Progenitor cell of endocrine pancreas (in vitro differentiated cells): Measurements from ENCODE around the gene IL6ST. TPM values are rescaled to one million over a fixed set of nuclear protein-coding genes. Genes with fewer than 3 reads are reported as not detected.
"Not testable (repeated sequence)": the region's sequence is repeated elsewhere in the genome, so short reads cannot be mapped to it uniquely, and the experiment has no call there.

Experiments
- DNase-seq: peaks from one replicate; pipeline ENCODE4 v3.0.0; 2021; ENCODE audit warnings: low spot score; ENCODE audit not compliant: unreplicated experiment
- H3K27ac Mint-ChIP-seq: 2 replicates; pipeline ENCODE4 v1.8.0; 2021; ENCODE audit warnings: mild to moderate bottlenecking, moderate library complexity, mixed read lengths
- H3K27me3 Mint-ChIP-seq: 2 replicates; pipeline ENCODE4 v1.8.0; 2021; ENCODE audit warnings: mixed read lengths
- H3K36me3 Mint-ChIP-seq: 2 replicates; pipeline ENCODE4 v1.8.0; 2022; ENCODE audit warnings: mixed read lengths; ENCODE audit not compliant: insufficient read depth
- H3K4me1 Mint-ChIP-seq: 2 replicates; pipeline ENCODE4 v1.8.0; 2021; ENCODE audit warnings: low read depth, mixed read lengths
- H3K4me3 Mint-ChIP-seq: 2 replicates; pipeline ENCODE4 v1.8.0; 2021; ENCODE audit warnings: low read depth, mild to moderate bottlenecking, moderate library complexity, mixed read lengths
- H3K9me3 Mint-ChIP-seq: 2 replicates; pipeline ENCODE4 v1.8.0; 2021; ENCODE audit warnings: low read depth, mixed read lengths
- CTCF ChIP-seq: fragments of 200-600 bp; sonication (generic); IDR thresholded peaks from one replicate; pipeline ENCODE4 v1.5.0; 2021; ENCODE audit warnings: antibody characterized with exemption, mild to moderate bottlenecking; ENCODE audit not compliant: unreplicated experiment
- long read RNA-seq: library from polyadenylated mRNA; unstranded; transcript quantifications from one replicate; pipeline ENCODE4 v2.0.0, GENCODE V29; 2020
- total RNA-seq: library from RNA; stranded (reverse); gene quantifications from 2 replicates; pipeline ENCODE4 v1.2.1, GENCODE V29; 2021

The IL6ST gene
- 51.2 and 53.2 TPM in 2 replicates for total RNA-seq
- long read RNA-seq, full-length matches to known transcripts: 6 of 17 reads
- long read RNA-seq, partial matches to known transcripts: 3 of 17 reads
- long read RNA-seq, other reads (novel, unspliced or antisense): 8 of 17 reads

GRCh38 chr5:55994495-55994997 lies at the start of gene IL6ST:
Gene IL6ST, minus strand, starts transcription at chr5:55994963. Its CDS starts 18,685 bp downstream, at chr5:55976278.
- H3K36me3 Mint-ChIP-seq: peaks cover 3% of the 10 kb centered on the region
- H3K9me3 Mint-ChIP-seq: peaks cover 3% of the 10 kb centered on the region
- H3K27me3 Mint-ChIP-seq: no peaks in the 10 kb centered on the region
- H3K27ac Mint-ChIP-seq: peak within 1 kb of the TSS; percentile 95
- no peak for DNase-seq
- TF ChIP-seq CTCF: no peak
- H3K4me3 Mint-ChIP-seq: peak within 1 kb of the TSS; percentile 90
- H3K4me1 Mint-ChIP-seq: peaks cover 33% of the 10 kb centered on the region

- DNase-seq: no peak
- Mint-ChIP-seq H3K36me3 (peaks cover 2% of the 10 kb centered on the region), H3K4me1 (peaks cover 8% of the 10 kb centered on the region), H3K27ac (no peak overlapping the region), H3K9me3 (peaks cover 3% of the 10 kb centered on the region), H3K4me3 (no peak overlapping the region), H3K27me3 (no peaks in the 10 kb centered on the region)
- TF ChIP-seq CTCF: no peak
Measured at GRCh38 chr5:56039985-56040384, 45.2 kb upstream of the IL6ST start.

- not testable (repeated sequence) for H3K9me3 Mint-ChIP-seq, H3K27me3 Mint-ChIP-seq, H3K27ac Mint-ChIP-seq, H3K4me1 Mint-ChIP-seq, DNase-seq, H3K36me3 Mint-ChIP-seq, H3K4me3 Mint-ChIP-seq
Measured at GRCh38 chr5:56038206-56038605, 43.4 kb upstream of the IL6ST start.

- no peak for DNase-seq
- no peak for TF ChIP-seq CTCF
- Mint-ChIP-seq H3K27me3 (no peaks in the 10 kb centered on the region), H3K27ac (no peak overlapping the region), H3K9me3 (peaks cover 3% of the 10 kb centered on the region), H3K36me3 (peaks cover 2% of the 10 kb centered on the region), H3K4me3 (no peak overlapping the region), H3K4me1 (peaks cover 4% of the 10 kb centered on the region)
Measured at GRCh38 chr5:56037531-56038010, 42.8 kb upstream of the IL6ST start.

- H3K4me1 Mint-ChIP-seq, DNase-seq, H3K9me3 Mint-ChIP-seq, H3K36me3 Mint-ChIP-seq, H3K27ac Mint-ChIP-seq, H3K4me3 Mint-ChIP-seq, H3K27me3 Mint-ChIP-seq: not testable (repeated sequence)
Measured at GRCh38 chr5:56035394-56035793, 40.6 kb upstream of the IL6ST start.

GRCh38 chr5:56029871-56030630 lies 35.3 kb upstream of the IL6ST start:
- not testable (repeated sequence) for H3K36me3 Mint-ChIP-seq, H3K9me3 Mint-ChIP-seq, H3K27ac Mint-ChIP-seq, H3K4me3 Mint-ChIP-seq, H3K27me3 Mint-ChIP-seq, H3K4me1 Mint-ChIP-seq, DNase-seq

GRCh38 chr5:56029457-56029856 lies 34.7 kb upstream of the IL6ST start:
- Mint-ChIP-seq H3K27me3 (no peaks in the 10 kb centered on the region), H3K9me3 (peaks cover 2% of the 10 kb centered on the region), H3K36me3 (no peaks in the 10 kb centered on the region), H3K27ac (no peak overlapping the region), H3K4me1 (peaks cover 5% of the 10 kb centered on the region), H3K4me3 (no peak overlapping the region)
- no peak for TF ChIP-seq CTCF
- DNase-seq: no peak
